K562 (cell line): ENCODE measurements around the gene GNAQ. TPM values are rescaled to one million over a fixed set of nuclear protein-coding genes. Genes with fewer than 3 reads are reported as not detected.

Source experiments
- ATAC-seq: fragments of 200-7000 bp; cut with Tn5 transposase; 3 replicates; pipeline ENCODE4 v1.9.1; 2020; ENCODE audit warnings: moderate library complexity
- BruUV-seq: library from RNA; stranded (reverse); fragments of 400-500 nt; replicated peaks from 2 replicates; lab custom pipeline; 2021; lab: Mats Ljungman, UMichigan
- CTCF ChIA-PET: fragments of 300-600 bp; formaldehyde crosslinking; extraction: SDS; loops from one replicate; lab custom pipeline; 2021; ENCODE audit warnings: low intra/inter-chr PET ratio; lab: Yijun Ruan, JAX
- POLR2A ChIA-PET: fragments of 300-600, 350-650 bp; sonication (Branson Sonifier 250); formaldehyde crosslinking; extraction: SDS; loops from one replicate; lab custom pipeline; 2021; ENCODE audit warnings: antibody characterized with exemption, inconsistent platforms; lab: Yijun Ruan, JAX
- DNase-seq, 4 experiments: peaks; one replicate each; pipeline versions ENCODE4 v3.0.0 to v3.0.0-alpha.2; 2011 to 2018; ENCODE audit warnings: low spot score in 3 of 4, mixed read lengths in 3 of 4; ENCODE audit errors: extremely low read depth in 1 of 4
- FAIRE-seq: peaks from 2 replicates; lab custom pipeline; 2011; peaks lifted over from hg19 to GRCh38; lab: Jason Lieb, UNC
- H2AFZ ChIP-seq: 2 replicates; pipeline ENCODE4 v1.6.0; 2011; ENCODE audit warnings: low read depth, low read length, control low read depth, inconsistent platforms
- H3K27ac ChIP-seq: fragments of 200-600 bp; 3 replicates; pipeline ENCODE4 v1.8.0; 2011; ENCODE audit warnings: low read depth, mild to moderate bottlenecking, control low read depth, inconsistent platforms, low read length, moderate library complexity, mixed read lengths; ENCODE audit errors: extremely low read depth
- H3K27me3 ChIP-seq, 2 experiments: fragments of 300-600 bp in 1 of 2; 2 replicates in 1 of 2; 3 replicates in 1 of 2; pipeline versions ENCODE4 v1.6.0 to v1.8.0; 2011; ENCODE audit warnings: inconsistent platforms in 2 of 2, low read length in 2 of 2, mild to moderate bottlenecking in 1 of 2, mixed read lengths in 1 of 2, moderate library complexity in 1 of 2; ENCODE audit not compliant: control insufficient read depth in 2 of 2, insufficient read depth in 2 of 2
- H3K36me3 ChIP-seq: fragments of 300-600 bp; 3 replicates; pipeline ENCODE4 v1.8.0; 2011; ENCODE audit warnings: mild to moderate bottlenecking, low read length, inconsistent platforms; ENCODE audit not compliant: control insufficient read depth, insufficient read depth
- H3K4me1 ChIP-seq, 2 experiments: fragments of 200-600 bp in 1 of 2; replicated peaks in 1 of 2; 2 replicates in 1 of 2; 3 replicates in 1 of 2; pipeline versions ENCODE4 v1.5.1 to v1.8.0; 2011; ENCODE audit warnings: inconsistent platforms in 2 of 2, low read length in 2 of 2, mild to moderate bottlenecking in 1 of 2, mixed read lengths in 1 of 2, moderate library complexity in 1 of 2; ENCODE audit not compliant: control insufficient read depth in 2 of 2, insufficient read depth in 2 of 2
- H3K4me2 ChIP-seq: 2 replicates; pipeline ENCODE4 v1.6.1; 2011; ENCODE audit warnings: low read length, control low read depth, inconsistent platforms, mixed read lengths; ENCODE audit not compliant: insufficient read depth
- H3K4me3 ChIP-seq: fragments of 200-600 bp; sonication (generic), shearing (Covaris generic); 2 replicates; pipeline ENCODE4 v1.5.1; 2016; ENCODE audit warnings: control low read depth, inconsistent platforms
- H3K79me2 ChIP-seq: fragments of 200-600 bp; 3 replicates; pipeline ENCODE4 v1.8.0; 2011; ENCODE audit warnings: low read length, inconsistent platforms; ENCODE audit not compliant: control insufficient read depth, insufficient read depth
- H3K9ac ChIP-seq, 2 experiments: 2 replicates each; pipeline versions ENCODE4 v1.6.0 to v1.6.1; 2011; ENCODE audit warnings: low read depth in 2 of 2, low read length in 2 of 2, control low read depth in 1 of 2, inconsistent platforms in 1 of 2, mild to moderate bottlenecking in 1 of 2, mixed read lengths in 1 of 2; ENCODE audit not compliant: insufficient read depth in 1 of 2
- H3K9me1 ChIP-seq: one replicate; pipeline ENCODE4 v1.6.0; 2011; ENCODE audit warnings: inconsistent platforms, mild to moderate bottlenecking, low read length, moderate library complexity; ENCODE audit not compliant: control insufficient read depth, insufficient read depth
- H3K9me3 ChIP-seq: replicated peaks from 2 replicates; pipeline ENCODE4 v1.5.1; 2011; ENCODE audit warnings: low read depth, low read length, inconsistent platforms; ENCODE audit not compliant: control insufficient read depth, insufficient read depth
- H4K20me1 ChIP-seq: replicated peaks from 2 replicates; pipeline ENCODE4 v1.6.1; 2011; ENCODE audit warnings: low read length, inconsistent platforms, mixed read lengths; ENCODE audit not compliant: control insufficient read depth, insufficient read depth
- CEBPG ChIP-seq, 3 experiments: fragments of 200-800 bp in 1 of 3; sonication (Bioruptor generic) in 1 of 3; sonication (generic) in 1 of 3; formaldehyde crosslinking in 1 of 3; IDR thresholded peaks in 2 of 3; conservative IDR thresholded peaks in 1 of 3; 2 replicates each; pipeline versions ENCODE4 v1.6.1 to v1.8.0; 2016 to 2022; ENCODE audit warnings: missing compliant biosample characterization in 2 of 3, missing genetic modification characterization in 2 of 3, mild to moderate bottlenecking in 1 of 3, missing genetic modification reagents in 1 of 3
- HCFC1 ChIP-seq: IDR thresholded peaks from 2 replicates; pipeline ENCODE4 v1.6.1; 2012; ENCODE audit warnings: low read depth, low read length, improper control_type of control experiment
- KAT7 ChIP-seq: sonication (generic); formaldehyde crosslinking; IDR thresholded peaks from 2 replicates; pipeline ENCODE4 v1.8.0; 2022; ENCODE audit warnings: missing genetic modification reagents, mild to moderate bottlenecking, borderline replicate concordance
- LARP7 ChIP-seq: fragments of 450-650 bp; IDR thresholded peaks from 2 replicates; pipeline ENCODE4 v1.6.1; 2016
- PML ChIP-seq: IDR thresholded peaks from 2 replicates; pipeline ENCODE4 v1.6.1; 2012; ENCODE audit warnings: low read length, inconsistent platforms
- PPARD ChIP-seq: fragments of 250-450 bp; sonication (Bioruptor Pico); IDR thresholded peaks from 2 replicates; pipeline ENCODE4 v1.8.0; 2022; ENCODE audit warnings: inconsistent platforms, mild to moderate bottlenecking, moderate library complexity
- RBM14 ChIP-seq: fragments of 200-400 bp; formaldehyde crosslinking; IDR thresholded peaks from 2 replicates; pipeline ENCODE4 v1.6.1; 2018; ENCODE audit warnings: low read depth, mild to moderate bottlenecking, low read length, moderate library complexity, borderline replicate concordance; ENCODE audit not compliant: insufficient read depth
- ZBED1 ChIP-seq: IDR thresholded peaks from 2 replicates; pipeline ENCODE4 v1.6.1; 2014
- ZC3H8 ChIP-seq: fragments of 450-650 bp; IDR thresholded peaks from 2 replicates; pipeline ENCODE4 v1.6.1; 2017
- ZNF282 ChIP-seq: sonication (generic); formaldehyde crosslinking; IDR thresholded peaks from 2 replicates; pipeline ENCODE4 v1.8.1; 2023; ENCODE audit warnings: missing genetic modification reagents
- ZNF436 ChIP-seq: fragments of 250-450, 450-650 bp; sonication (Bioruptor Pico); formaldehyde crosslinking; IDR thresholded peaks from 2 replicates; pipeline ENCODE4 v1.7.0; 2020; ENCODE audit warnings: mild to moderate bottlenecking
- ZNF57 ChIP-seq: fragments of 450-650 bp; formaldehyde crosslinking; IDR thresholded peaks from 2 replicates; pipeline ENCODE4 v1.4.0; 2020; ENCODE audit warnings: mild to moderate bottlenecking, moderate library complexity
- WGBS: fragments of 100-300 bp; shearing (Covaris generic); methylation state at CpG from one replicate; pipeline ENCODE4 v1.1.6; 2016; ENCODE audit warnings: low coverage, mixed read lengths; ENCODE audit not compliant: insufficient coverage; ENCODE audit errors: missing lambda C conversion rate; 5-methylcytosine and 5-hydroxymethylcytosine counted together
- in situ Hi-C: fragments of 300-500 bp; cut with MboI; formaldehyde crosslinking; loops from 4 replicates; pipeline ENCODE4 v1.15.0; 2018; ENCODE audit warnings: inconsistent platforms, mixed read lengths
- intact Hi-C: fragments of 100-400 bp; cut with micrococcal nuclease; formaldehyde crosslinking; loops from 2 replicates; pipeline ENCODE4 v1.14.2; 2022
- polyA plus RNA-seq, 8 experiments: library from polyadenylated mRNA; depleted of rRNA in 4 of 8; stranded (reverse) in 5 of 8; unstranded in 3 of 8; fragments of >200 nt; fragmentation: Nextera tagmentation in 2 of 8; fragmentation: Illumina TruSeq in 1 of 8; extraction: Ambion mirVana in 2 of 8; extraction: Trizol in 1 of 8; gene quantifications; 2 replicates each; pipeline versions ENCODE4 v1.2.1 to v1.2.3, GENCODE V29; 2011 to 2014; ENCODE audit warnings: inconsistent platforms in 1 of 8, missing spikeins in 1 of 8
- total RNA-seq, 7 experiments: library from RNA; depleted of rRNA in 6 of 7; stranded (reverse); fragments of >200 nt in 6 of 7; fragmentation: Illumina TruSeq in 2 of 7; extraction: Trizol in 2 of 7; gene quantifications; 2 replicates each; pipeline versions ENCODE4 v1.2.1 to v1.2.3, GENCODE V29; 2011 to 2021; ENCODE audit warnings: low replicate concordance in 1 of 7
- TF ChIP-seq, protein P1 (sequence below): fragments of 450-650 bp; formaldehyde crosslinking; IDR thresholded peaks from 2 replicates; pipeline ENCODE4 v1.4.0; 2022; ENCODE audit warnings: mild to moderate bottlenecking, moderate library complexity
- TF ChIP-seq, protein P2 (sequence below): sonication (generic); formaldehyde crosslinking; IDR thresholded peaks from 2 replicates; pipeline ENCODE4 v1.8.0; 2022; ENCODE audit warnings: missing genetic modification reagents, mild to moderate bottlenecking, borderline replicate concordance

The GNAQ gene
- total and polyA plus RNA-seq, 9 of the 15 experiments (the other 6 are each of a cell fraction or from before 2014, with no cell fraction given): 4.8 to 27.9 (median 17.5) TPM

DNA sequence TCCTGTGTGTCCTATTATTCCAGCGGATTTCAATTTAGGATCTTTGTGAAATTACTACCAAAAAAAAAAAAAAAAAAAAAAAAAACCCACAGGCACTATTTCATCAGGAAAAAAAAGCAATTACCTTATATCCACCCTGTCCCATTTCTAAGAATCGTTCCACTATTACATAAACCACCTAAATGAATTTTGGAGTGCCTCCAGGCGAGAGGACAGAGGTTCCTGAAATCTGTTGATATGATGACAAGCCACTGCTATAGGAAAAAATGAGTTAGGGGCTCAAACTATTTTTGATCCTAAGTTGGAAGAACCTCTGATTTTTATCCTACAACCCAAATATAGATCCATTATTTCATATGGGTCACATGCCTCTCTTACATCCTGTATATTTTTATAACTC lies 177.9 kb downstream of the GNAQ start:
- TF ChIP-seq KAT7 (CRISPR knock-in tag) (no peak), PML (no peak), RBM14 (no peak), ZNF57 (CRISPR knock-in tag) (no peak), PPARD (CRISPR knock-in tag) (no peak), CEBPG (CRISPR knock-in tag; IDR thresholded peaks at IDR 0.05) (no peak), CEBPG (tag; conservative IDR thresholded peaks at IDR 0.05 in 1 of 2, IDR thresholded peaks at IDR 0.05 in 1 of 2) (no peak), ZNF282 (CRISPR knock-in tag) (no peak), LARP7 (no peak), ZNF436 (CRISPR knock-in tag) (no peak), ZC3H8 (no peak), HCFC1 (no peak), ZBED1 (no peak)
- TF ChIP-seq, protein P1, sequence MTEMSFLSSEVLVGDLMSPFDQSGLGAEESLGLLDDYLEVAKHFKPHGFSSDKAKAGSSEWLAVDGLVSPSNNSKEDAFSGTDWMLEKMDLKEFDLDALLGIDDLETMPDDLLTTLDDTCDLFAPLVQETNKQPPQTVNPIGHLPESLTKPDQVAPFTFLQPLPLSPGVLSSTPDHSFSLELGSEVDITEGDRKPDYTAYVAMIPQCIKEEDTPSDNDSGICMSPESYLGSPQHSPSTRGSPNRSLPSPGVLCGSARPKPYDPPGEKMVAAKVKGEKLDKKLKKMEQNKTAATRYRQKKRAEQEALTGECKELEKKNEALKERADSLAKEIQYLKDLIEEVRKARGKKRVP (CRISPR knock-in tag): no peak
- TF ChIP-seq, protein P2, sequence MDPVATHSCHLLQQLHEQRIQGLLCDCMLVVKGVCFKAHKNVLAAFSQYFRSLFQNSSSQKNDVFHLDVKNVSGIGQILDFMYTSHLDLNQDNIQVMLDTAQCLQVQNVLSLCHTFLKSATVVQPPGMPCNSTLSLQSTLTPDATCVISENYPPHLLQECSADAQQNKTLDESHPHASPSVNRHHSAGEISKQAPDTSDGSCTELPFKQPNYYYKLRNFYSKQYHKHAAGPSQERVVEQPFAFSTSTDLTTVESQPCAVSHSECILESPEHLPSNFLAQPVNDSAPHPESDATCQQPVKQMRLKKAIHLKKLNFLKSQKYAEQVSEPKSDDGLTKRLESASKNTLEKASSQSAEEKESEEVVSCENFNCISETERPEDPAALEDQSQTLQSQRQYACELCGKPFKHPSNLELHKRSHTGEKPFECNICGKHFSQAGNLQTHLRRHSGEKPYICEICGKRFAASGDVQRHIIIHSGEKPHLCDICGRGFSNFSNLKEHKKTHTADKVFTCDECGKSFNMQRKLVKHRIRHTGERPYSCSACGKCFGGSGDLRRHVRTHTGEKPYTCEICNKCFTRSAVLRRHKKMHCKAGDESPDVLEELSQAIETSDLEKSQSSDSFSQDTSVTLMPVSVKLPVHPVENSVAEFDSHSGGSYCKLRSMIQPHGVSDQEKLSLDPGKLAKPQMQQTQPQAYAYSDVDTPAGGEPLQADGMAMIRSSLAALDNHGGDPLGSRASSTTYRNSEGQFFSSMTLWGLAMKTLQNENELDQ (CRISPR knock-in tag): no peak
- TF ChIP-seq, all 486 proteins: peak for 0
- POLR2A ChIA-PET: no interaction called here

More for the DNA sequence above, 177.9 kb downstream of the GNAQ start:
- Histone ChIP-seq H4K20me1 (no peaks in the 10 kb centered on the region), H3K27ac (no peak overlapping the region), H3K4me1 (no peaks in the 10 kb centered on the region; a peak in 1 of 5 replicates), H3K9me3 (no peaks in the 10 kb centered on the region), H3K79me2 (peaks cover 2% of the 10 kb centered on the region; the same call in 2 of the 3 replicates), H3K4me3 (no peak overlapping the region), H2AFZ (no peak overlapping the region), H3K9me1 (no peaks in the 10 kb centered on the region), H3K27me3 (no peaks in the 10 kb centered on the region), H3K4me2 (no peak overlapping the region), H3K9ac (no peak overlapping the region), H3K36me3 (no peaks in the 10 kb centered on the region; the same call in 2 of the 3 replicates)
- in situ Hi-C loops: no loop called here
- ATAC-seq (no peak), FAIRE-seq (no peak), DNase-seq (no peak)
- WGBS: 97% methylated on average over 3 of the region's 3 CpGs
- intact Hi-C loops: no loop called here
- CTCF ChIA-PET: no interaction called here
- BruUV-seq: no TSS peak
